GM10248 (cell line): ENCODE results near the gene MCF2L.

Experiments used
- CTCF ChIA-PET: fragments of 300-600 bp; sonication (Branson Sonifier 250); formaldehyde crosslinking; extraction: SDS; loops from one replicate; lab custom pipeline; 2021; ENCODE audit warnings: antibody characterized with exemption; lab: Yijun Ruan, JAX
- POLR2A ChIA-PET: fragments of 350-650 bp; sonication (Branson Sonifier 250); formaldehyde crosslinking; extraction: SDS; loops from one replicate; lab custom pipeline; 2020; ENCODE audit warnings: antibody characterized with exemption; lab: Yijun Ruan, JAX
- DNase-seq: peaks from one replicate; pipeline ENCODE4 v3.0.0; 2012; ENCODE audit errors: extremely low spot score
- TF ChIP-seq, protein P1 (sequence below): IDR thresholded peaks from 2 replicates; pipeline ENCODE4 v1.5.1; 2012; ENCODE audit warnings: mild to moderate bottlenecking, low read depth; ENCODE audit errors: extremely low read depth, missing control alignments, control extremely low read depth

MCF2L gene

DNA sequence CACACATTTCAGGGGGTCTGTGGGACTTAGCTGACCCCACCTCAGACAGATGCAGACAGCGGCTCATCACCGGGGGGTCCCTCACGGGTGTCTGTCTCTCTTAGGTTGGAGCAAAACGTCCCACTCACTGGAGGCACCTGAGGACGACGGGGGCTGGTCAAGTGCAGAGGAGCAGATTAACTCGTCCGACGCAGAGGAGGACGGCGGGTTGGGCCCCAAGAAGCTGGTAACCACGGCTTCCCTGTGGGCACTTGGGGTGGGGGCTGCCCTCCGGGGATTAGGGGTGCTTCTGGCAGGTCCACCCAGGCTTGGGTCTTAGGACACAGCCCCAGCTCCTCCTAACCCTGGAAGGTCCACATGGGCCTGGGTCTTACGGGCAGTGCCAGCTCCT, 125.4 kb downstream of the MCF2L start:
- DNase-seq, result no peak
- ChIA-PET CTCF (interaction anchor here (1.0 kb wide), 1 partner anchor 11 kb away, joined by 3 read pairs; no protein-coding TSS in a partner anchor), POLR2A (no interaction called here)
- TF ChIP-seq, protein P1, sequence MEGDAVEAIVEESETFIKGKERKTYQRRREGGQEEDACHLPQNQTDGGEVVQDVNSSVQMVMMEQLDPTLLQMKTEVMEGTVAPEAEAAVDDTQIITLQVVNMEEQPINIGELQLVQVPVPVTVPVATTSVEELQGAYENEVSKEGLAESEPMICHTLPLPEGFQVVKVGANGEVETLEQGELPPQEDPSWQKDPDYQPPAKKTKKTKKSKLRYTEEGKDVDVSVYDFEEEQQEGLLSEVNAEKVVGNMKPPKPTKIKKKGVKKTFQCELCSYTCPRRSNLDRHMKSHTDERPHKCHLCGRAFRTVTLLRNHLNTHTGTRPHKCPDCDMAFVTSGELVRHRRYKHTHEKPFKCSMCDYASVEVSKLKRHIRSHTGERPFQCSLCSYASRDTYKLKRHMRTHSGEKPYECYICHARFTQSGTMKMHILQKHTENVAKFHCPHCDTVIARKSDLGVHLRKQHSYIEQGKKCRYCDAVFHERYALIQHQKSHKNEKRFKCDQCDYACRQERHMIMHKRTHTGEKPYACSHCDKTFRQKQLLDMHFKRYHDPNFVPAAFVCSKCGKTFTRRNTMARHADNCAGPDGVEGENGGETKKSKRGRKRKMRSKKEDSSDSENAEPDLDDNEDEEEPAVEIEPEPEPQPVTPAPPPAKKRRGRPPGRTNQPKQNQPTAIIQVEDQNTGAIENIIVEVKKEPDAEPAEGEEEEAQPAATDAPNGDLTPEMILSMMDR, result no peak

GRCh38 chr13:113095146-113096051, 126.4 kb downstream of the MCF2L start:
- POLR2A ChIA-PET, result no interaction called here
- TF ChIP-seq, protein P1, result no peak

GRCh38 chr13:113096052-113096744, 127.2 kb downstream of the MCF2L start:
- POLR2A ChIA-PET, result no interaction called here
- CTCF ChIA-PET, result no interaction called here
- DNase-seq, result no peak
- TF ChIP-seq, protein P1, result no peak

More at GRCh38 chr13:113095146-113096051, 126.4 kb downstream of the MCF2L start:
- CTCF ChIA-PET, result interaction anchor here (1.0 kb wide), 1 partner anchor 12 kb away, joined by 3 read pairs; no protein-coding TSS in a partner anchor
- DNase-seq, result no peak

DNA sequence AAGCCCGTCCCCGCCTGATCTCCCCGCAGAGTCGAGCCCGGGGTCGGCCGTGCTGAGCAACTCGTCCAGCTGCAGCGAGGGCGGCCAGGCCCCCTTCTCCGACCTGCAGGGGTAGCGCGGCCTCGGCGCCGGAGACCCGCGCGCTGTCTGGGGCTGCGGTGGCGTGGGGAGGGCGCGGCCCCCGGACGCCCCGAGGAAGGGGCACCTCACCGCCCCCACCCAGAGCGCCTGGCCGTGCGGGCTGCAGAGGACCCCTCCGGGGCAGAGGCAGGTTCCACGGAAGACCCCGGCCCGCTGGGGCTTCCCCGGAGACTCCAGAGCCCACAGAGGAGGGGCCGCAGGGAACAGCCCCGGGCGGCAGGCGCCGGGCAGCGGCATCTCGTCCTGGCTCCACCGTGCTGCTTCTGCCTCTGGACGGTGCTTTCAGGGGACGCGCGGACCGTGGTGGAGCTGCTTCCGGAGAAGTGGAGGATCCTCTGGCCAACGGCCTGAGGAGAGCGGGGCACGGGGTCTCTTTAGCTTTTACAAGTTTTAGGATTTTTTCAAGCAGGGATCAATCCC, 127.8 kb downstream of the MCF2L start:
- CTCF ChIA-PET, result no interaction called here

DNA sequence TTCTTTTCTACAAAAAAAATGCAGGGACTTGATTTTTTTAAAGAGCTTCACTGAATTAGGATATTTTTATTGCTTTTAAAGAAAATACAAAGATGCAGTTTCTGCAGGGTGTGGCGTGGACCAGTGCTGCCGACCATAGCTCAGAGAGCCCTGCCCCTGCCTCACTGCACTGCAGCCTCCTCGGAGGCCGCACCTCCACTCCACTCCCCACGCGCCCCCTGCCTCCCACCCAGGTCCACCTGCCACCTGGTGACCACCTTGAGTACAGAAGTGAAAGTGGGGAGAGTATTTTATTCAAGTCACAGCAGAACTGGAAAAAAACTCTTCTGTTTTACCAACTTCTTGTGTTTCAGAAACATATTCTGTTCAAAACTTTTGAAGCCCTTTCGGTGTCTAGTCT, 128.6 kb downstream of the MCF2L start:
- ChIA-PET POLR2A (no interaction called here), CTCF (no interaction called here)
- DNase-seq, result no peak
- TF ChIP-seq, protein P1, result no peak

More for the DNA sequence above, 127.8 kb downstream of the MCF2L start:
- DNase-seq, result no peak
- TF ChIP-seq, protein P1, result no peak
- POLR2A ChIA-PET, result no interaction called here

- DNase-seq, result no peak
- CTCF ChIA-PET, result no interaction called here
- TF ChIP-seq, protein P1, result no peak
- POLR2A ChIA-PET, result no interaction called here
Observed at GRCh38 chr13:113098162-113098732, 129.2 kb downstream of the MCF2L start.
